Testis (tissue), 2 donors: ENCODE data around the gene BAX.

Experiments used
- POLR2A ChIP-seq: fragments of 450-650 bp; IDR thresholded peaks from one replicate; pipeline ENCODE4 v1.6.1; 2017; ENCODE audit warnings: antibody characterized with exemption, mild to moderate bottlenecking, moderate library complexity
- TF ChIP-seq, protein P1 (sequence below), 3 experiments: fragments of 450-650 bp in 2 of 3; fragments of 200-600 bp in 1 of 3; sonication (generic) in 1 of 3; IDR thresholded peaks; one replicate each; pipeline ENCODE4 v1.5.1; 2016 to 2019; ENCODE audit warnings: antibody characterized with exemption in 3 of 3, mild to moderate bottlenecking in 2 of 3, moderate library complexity in 1 of 3

DNA sequence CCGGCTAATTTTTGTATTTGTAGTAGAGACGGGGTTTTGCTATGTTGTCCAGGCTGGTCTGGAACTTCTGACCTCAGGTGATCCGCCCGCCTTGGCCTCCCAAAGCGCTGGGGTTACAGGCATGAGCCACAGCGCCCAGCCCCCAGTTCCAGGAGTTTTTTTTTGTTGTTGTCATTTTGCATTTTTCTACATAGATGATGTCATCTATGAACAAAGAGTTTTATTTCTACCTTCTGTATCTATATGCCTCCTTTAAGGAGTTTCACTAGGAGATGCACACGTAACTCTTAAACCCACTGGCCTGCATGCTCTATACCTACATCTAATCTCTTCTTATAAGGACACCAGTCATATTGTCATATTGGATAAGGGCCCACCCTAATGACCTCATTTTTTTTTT, 16.4 kb upstream of the BAX start:
- TF ChIP-seq, protein P1, sequence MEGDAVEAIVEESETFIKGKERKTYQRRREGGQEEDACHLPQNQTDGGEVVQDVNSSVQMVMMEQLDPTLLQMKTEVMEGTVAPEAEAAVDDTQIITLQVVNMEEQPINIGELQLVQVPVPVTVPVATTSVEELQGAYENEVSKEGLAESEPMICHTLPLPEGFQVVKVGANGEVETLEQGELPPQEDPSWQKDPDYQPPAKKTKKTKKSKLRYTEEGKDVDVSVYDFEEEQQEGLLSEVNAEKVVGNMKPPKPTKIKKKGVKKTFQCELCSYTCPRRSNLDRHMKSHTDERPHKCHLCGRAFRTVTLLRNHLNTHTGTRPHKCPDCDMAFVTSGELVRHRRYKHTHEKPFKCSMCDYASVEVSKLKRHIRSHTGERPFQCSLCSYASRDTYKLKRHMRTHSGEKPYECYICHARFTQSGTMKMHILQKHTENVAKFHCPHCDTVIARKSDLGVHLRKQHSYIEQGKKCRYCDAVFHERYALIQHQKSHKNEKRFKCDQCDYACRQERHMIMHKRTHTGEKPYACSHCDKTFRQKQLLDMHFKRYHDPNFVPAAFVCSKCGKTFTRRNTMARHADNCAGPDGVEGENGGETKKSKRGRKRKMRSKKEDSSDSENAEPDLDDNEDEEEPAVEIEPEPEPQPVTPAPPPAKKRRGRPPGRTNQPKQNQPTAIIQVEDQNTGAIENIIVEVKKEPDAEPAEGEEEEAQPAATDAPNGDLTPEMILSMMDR (IDR thresholded peaks at IDR 0.05) = no peak
- TF ChIP-seq POLR2A = no peak
